PFSK-1 (cell line): ENCODE results near the gene DNAAF3.

Source experiments
- POLR2AphosphoS5 ChIP-seq: IDR thresholded peaks from 2 replicates; pipeline ENCODE4 v1.6.1; 2012; ENCODE audit warnings: low read depth, mild to moderate bottlenecking, control low read depth, low read length, moderate library complexity
- TAF1 ChIP-seq: IDR thresholded peaks from 2 replicates; pipeline ENCODE4 v1.6.1; 2012; ENCODE audit warnings: low read length, control low read depth, borderline replicate concordance; ENCODE audit not compliant: insufficient read depth
- TF ChIP-seq, protein P1 (sequence below), 2 experiments: IDR thresholded peaks; 2 replicates each; pipeline versions ENCODE4 v1.6.1 to v1.8.0; 2011 to 2012; ENCODE audit warnings: low read depth in 2 of 2, low read length in 2 of 2, control low read depth in 1 of 2, inconsistent platforms in 1 of 2, mild to moderate bottlenecking in 1 of 2, moderate library complexity in 1 of 2; ENCODE audit not compliant: insufficient read depth in 1 of 2

DNA sequence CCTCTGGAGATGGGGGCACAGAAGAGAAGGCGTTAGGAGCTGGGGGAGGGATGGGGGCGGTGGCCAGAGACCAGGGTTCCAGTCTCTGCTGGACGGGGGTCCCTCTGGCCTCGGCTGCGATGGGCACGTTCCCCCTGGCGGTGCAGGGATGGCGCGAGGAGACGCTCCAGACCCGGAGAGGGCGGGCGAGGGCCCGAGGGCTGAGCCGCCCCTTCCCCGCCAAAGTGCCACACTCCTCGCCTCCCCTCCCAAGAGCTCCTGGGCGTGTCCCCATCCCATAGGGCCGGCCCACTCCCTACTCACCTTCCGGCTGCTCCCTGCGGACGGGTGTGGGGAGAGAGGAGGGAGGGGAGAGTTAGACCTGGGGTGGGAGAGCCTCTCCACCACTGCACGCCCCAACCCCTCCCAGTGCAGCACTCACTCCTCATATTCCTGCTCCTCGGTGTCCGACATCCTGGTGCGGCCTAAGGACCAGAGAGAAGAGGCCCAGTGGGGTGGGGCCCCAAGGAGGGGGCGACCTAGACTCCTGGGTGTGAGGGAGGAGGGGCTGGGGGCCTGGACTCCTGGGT is 19.6 kb downstream of the DNAAF3 start:
- TF ChIP-seq, protein P1, sequence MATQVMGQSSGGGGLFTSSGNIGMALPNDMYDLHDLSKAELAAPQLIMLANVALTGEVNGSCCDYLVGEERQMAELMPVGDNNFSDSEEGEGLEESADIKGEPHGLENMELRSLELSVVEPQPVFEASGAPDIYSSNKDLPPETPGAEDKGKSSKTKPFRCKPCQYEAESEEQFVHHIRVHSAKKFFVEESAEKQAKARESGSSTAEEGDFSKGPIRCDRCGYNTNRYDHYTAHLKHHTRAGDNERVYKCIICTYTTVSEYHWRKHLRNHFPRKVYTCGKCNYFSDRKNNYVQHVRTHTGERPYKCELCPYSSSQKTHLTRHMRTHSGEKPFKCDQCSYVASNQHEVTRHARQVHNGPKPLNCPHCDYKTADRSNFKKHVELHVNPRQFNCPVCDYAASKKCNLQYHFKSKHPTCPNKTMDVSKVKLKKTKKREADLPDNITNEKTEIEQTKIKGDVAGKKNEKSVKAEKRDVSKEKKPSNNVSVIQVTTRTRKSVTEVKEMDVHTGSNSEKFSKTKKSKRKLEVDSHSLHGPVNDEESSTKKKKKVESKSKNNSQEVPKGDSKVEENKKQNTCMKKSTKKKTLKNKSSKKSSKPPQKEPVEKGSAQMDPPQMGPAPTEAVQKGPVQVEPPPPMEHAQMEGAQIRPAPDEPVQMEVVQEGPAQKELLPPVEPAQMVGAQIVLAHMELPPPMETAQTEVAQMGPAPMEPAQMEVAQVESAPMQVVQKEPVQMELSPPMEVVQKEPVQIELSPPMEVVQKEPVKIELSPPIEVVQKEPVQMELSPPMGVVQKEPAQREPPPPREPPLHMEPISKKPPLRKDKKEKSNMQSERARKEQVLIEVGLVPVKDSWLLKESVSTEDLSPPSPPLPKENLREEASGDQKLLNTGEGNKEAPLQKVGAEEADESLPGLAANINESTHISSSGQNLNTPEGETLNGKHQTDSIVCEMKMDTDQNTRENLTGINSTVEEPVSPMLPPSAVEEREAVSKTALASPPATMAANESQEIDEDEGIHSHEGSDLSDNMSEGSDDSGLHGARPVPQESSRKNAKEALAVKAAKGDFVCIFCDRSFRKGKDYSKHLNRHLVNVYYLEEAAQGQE (IDR thresholded peaks at IDR 0.05; ENCODE audit: insufficient read depth in 1 of 2, low read depth in 2 of 2, low read length in 2 of 2): no peak
- TF ChIP-seq POLR2AphosphoS5: no peak
- no peak for TF ChIP-seq TAF1
